Choroid plexus epithelial cell (primary cell): ENCODE results near the gene SERPINF2.
A peak's percentile ranks its signal among the peaks of the same experiment; 100 is the strongest.

Experiments
- DNase-seq: peaks from one replicate; pipeline ENCODE4 v3.0.0-alpha.2; 2010; ENCODE audit warnings: low read depth
- H3K4me3 ChIP-seq: 2 replicates; pipeline ENCODE4 v1.5.1; 2011; ENCODE audit warnings: low read depth, mild to moderate bottlenecking, control low read depth, low read length, moderate library complexity
- TF ChIP-seq, protein P1 (sequence below): conservative IDR thresholded peaks from 2 replicates; pipeline ENCODE4 v1.5.1; 2011; ENCODE audit warnings: low read depth, mild to moderate bottlenecking, control low read depth, inconsistent platforms, low read length, moderate library complexity

Gene SERPINF2

DNA sequence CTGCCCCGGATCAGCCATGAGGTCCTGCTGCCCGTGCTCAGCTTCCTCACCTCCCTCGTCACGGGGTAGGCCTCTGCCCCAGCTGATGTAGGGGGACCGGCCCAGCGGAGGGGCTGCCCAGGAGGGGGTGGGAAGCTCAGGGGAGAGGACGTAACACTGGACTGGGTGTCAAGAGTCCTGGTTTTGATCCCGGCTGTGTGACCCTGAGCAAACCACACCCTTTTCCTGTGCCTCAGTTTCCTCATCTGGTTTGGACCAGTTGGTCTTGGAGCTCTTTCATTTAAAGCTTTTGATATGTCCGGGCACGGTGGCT is 11.5 kb upstream of the SERPINF2 start:
- TF ChIP-seq, protein P1, sequence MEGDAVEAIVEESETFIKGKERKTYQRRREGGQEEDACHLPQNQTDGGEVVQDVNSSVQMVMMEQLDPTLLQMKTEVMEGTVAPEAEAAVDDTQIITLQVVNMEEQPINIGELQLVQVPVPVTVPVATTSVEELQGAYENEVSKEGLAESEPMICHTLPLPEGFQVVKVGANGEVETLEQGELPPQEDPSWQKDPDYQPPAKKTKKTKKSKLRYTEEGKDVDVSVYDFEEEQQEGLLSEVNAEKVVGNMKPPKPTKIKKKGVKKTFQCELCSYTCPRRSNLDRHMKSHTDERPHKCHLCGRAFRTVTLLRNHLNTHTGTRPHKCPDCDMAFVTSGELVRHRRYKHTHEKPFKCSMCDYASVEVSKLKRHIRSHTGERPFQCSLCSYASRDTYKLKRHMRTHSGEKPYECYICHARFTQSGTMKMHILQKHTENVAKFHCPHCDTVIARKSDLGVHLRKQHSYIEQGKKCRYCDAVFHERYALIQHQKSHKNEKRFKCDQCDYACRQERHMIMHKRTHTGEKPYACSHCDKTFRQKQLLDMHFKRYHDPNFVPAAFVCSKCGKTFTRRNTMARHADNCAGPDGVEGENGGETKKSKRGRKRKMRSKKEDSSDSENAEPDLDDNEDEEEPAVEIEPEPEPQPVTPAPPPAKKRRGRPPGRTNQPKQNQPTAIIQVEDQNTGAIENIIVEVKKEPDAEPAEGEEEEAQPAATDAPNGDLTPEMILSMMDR, result no peak
- no peak overlapping the region for H3K4me3 ChIP-seq

GRCh38 chr17:1732241-1732832 is 10.3 kb upstream of the SERPINF2 start:
- no peak overlapping the region for H3K4me3 ChIP-seq
- DNase-seq, result no peak
- TF ChIP-seq, protein P1, result no peak

More for the DNA sequence above, 11.5 kb upstream of the SERPINF2 start:
- no peak for DNase-seq

GRCh38 chr17:1732833-1733321 is 9.8 kb upstream of the SERPINF2 start:
- TF ChIP-seq, protein P1, result no peak
- no peak overlapping the region for H3K4me3 ChIP-seq
- no peak for DNase-seq

- no peak for DNase-seq
- TF ChIP-seq, protein P1, result no peak
- H3K4me3 ChIP-seq, result no peak overlapping the region
These were observed 8.9 kb upstream of the SERPINF2 start for GRCh38 chr17:1733759-1734158.

DNA sequence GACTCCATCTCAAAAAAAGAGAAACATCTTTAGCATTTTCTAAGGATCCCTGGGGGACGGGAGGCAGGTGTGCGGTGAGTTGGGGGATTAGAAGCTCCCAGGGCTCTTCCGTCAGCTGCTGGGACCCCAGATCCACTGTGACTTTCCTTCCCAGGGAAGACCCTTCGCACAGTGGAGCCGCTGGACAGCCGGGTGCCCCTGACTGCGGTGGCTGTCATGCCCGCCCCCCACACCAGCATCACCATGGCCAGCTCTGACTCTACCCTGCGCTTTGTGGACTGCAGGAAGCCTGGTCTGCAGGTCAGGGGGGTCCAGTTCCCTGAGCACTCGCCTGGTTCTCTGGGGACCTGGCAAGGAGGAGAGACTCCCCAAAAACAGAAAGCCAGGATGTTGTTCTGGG is 7.3 kb upstream of the SERPINF2 start:
- TF ChIP-seq, protein P1, result no peak
- no peak overlapping the region for H3K4me3 ChIP-seq
- no peak for DNase-seq

DNA sequence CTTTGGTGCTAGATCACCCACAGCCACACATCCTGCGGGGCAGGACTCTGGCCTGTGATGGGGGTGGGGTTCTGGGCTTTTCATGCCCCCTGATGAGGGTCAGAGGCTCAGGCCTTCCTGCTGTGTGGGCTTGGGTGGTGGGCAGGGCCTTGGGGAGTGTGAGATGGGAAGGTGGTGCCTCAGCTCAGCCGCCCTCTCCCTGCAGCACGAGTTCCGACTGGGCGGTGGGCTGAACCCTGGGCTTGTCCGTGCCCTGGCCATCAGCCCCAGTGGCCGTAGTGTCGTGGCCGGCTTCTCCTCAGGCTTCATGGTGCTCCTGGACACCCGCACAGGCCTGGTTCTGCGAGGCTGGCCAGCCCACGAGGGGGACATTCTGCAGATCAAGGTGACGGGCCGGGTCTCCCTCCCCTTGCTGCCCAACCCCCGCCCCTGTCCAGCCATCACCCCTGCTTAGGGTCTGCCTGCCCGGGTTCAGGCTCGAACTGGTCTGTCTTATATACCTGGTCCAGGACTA is 6.8 kb upstream of the SERPINF2 start:
- H3K4me3 ChIP-seq, result no peak overlapping the region
- TF ChIP-seq, protein P1, result no peak
- DNase-seq, result no peak

- peak; percentile 93 for DNase-seq
- TF ChIP-seq, protein P1, result no peak
- no peak overlapping the region for H3K4me3 ChIP-seq
These were observed 6.1 kb upstream of the SERPINF2 start for GRCh38 chr17:1736348-1737281.
